GM12878 (cell line): ENCODE data around the gene ZDHHC18. TPM values are rescaled to one million over a fixed set of nuclear protein-coding genes. Genes with fewer than 3 reads are reported as not detected.
A peak's percentile ranks its signal among the peaks of the same experiment; 100 is the strongest.

ENCODE experiments used
- ASH2L ChIP-seq: fragments of 300-600, 200-600 bp; sonication (generic); IDR thresholded peaks from 2 replicates; pipeline ENCODE4 v1.6.1; 2017; ENCODE audit warnings: low read depth, mild to moderate bottlenecking, borderline replicate concordance
- CBX5 ChIP-seq: sonication (generic); IDR thresholded peaks from 2 replicates; pipeline ENCODE4 v1.6.1; 2016; ENCODE audit warnings: low read depth, moderate library complexity, mild to moderate bottlenecking, inconsistent platforms
- EP300 ChIP-seq, 2 experiments: fragments of 150-350 bp in 1 of 2; IDR thresholded peaks; 2 replicates each; pipeline ENCODE4 v1.6.1; 2011 to 2012; ENCODE audit warnings: low read depth in 2 of 2, low read length in 2 of 2, borderline replicate concordance in 1 of 2, improper control_type of control experiment in 1 of 2, inconsistent platforms in 1 of 2; ENCODE audit not compliant: control insufficient read depth in 1 of 2
- IKZF1 ChIP-seq: fragments of 450-650 bp; conservative IDR thresholded peaks from 2 replicates; pipeline ENCODE4 v1.6.1; 2017; ENCODE audit warnings: antibody characterized with exemption, mild to moderate bottlenecking
- IRF3 ChIP-seq: fragments of 450-650 bp; IDR thresholded peaks from 2 replicates; pipeline ENCODE4 v1.6.1; 2014; ENCODE audit warnings: mild to moderate bottlenecking
- JUND ChIP-seq: IDR thresholded peaks from 2 replicates; pipeline ENCODE4 v1.6.1; 2012; ENCODE audit warnings: low read depth, mild to moderate bottlenecking, low read length, improper control_type of control experiment, moderate library complexity
- NFXL1 ChIP-seq: fragments of 450-650 bp; IDR thresholded peaks from 2 replicates; pipeline ENCODE4 v1.6.1; 2017; ENCODE audit warnings: antibody characterized with exemption, mild to moderate bottlenecking, borderline replicate concordance
- NR2C2 ChIP-seq: IDR thresholded peaks from 2 replicates; pipeline ENCODE4 v1.6.1; 2011; ENCODE audit warnings: borderline replicate concordance, low read depth; ENCODE audit not compliant: control insufficient read depth, insufficient read length
- NR2F1 ChIP-seq: fragments of 450-650 bp; conservative IDR thresholded peaks from 2 replicates; pipeline ENCODE4 v1.6.1; 2017; ENCODE audit warnings: mild to moderate bottlenecking
- POU2F2 ChIP-seq: IDR thresholded peaks from 3 replicates; pipeline ENCODE4 v1.6.1; 2011; ENCODE audit warnings: low read depth, mild to moderate bottlenecking, low read length, borderline replicate concordance
- RBBP5 ChIP-seq: fragments of 200-600 bp; sonication (generic); conservative IDR thresholded peaks from 2 replicates; pipeline ENCODE4 v1.6.1; 2016
- SMAD5 ChIP-seq: IDR thresholded peaks from 2 replicates; pipeline ENCODE4 v1.6.1; 2016; ENCODE audit warnings: antibody characterized with exemption, low read depth
- SREBF1 ChIP-seq: IDR thresholded peaks from 2 replicates; pipeline ENCODE4 v1.6.1; 2012; ENCODE audit warnings: mild to moderate bottlenecking, low read length
- TAF1 ChIP-seq: IDR thresholded peaks from 2 replicates; pipeline ENCODE4 v1.6.1; 2011; ENCODE audit warnings: mild to moderate bottlenecking, low read depth, low read length, borderline replicate concordance
- TBL1XR1 ChIP-seq: IDR thresholded peaks from 2 replicates; pipeline ENCODE4 v1.6.1; 2012; ENCODE audit warnings: low read depth, low read length, improper control_type of control experiment
- TCF7 ChIP-seq: IDR thresholded peaks from 2 replicates; pipeline ENCODE4 v1.6.1; 2014; ENCODE audit warnings: antibody characterized with exemption, borderline replicate concordance
- YBX1 ChIP-seq: fragments of 450-650 bp; IDR thresholded peaks from 2 replicates; pipeline ENCODE4 v1.6.1; 2016; ENCODE audit warnings: antibody characterized with exemption
- YY1 ChIP-seq: IDR thresholded peaks from 2 replicates; pipeline ENCODE4 v1.6.1; 2011; ENCODE audit warnings: low read depth, mild to moderate bottlenecking, low read length
- polyA plus RNA-seq, 11 experiments: library from polyadenylated mRNA; depleted of rRNA in 4 of 11; unstranded in 6 of 11; stranded (reverse) in 5 of 11; fragments of >200 nt; fragmentation: Nextera tagmentation in 4 of 11; fragmentation: Illumina TruSeq in 1 of 11; extraction: Ambion mirVana in 4 of 11; extraction: Trizol in 1 of 11; gene quantifications; 1 replicate in 1 of 11; 2 replicates in 10 of 11; pipeline versions ENCODE4 v1.2.1 to v1.2.3, GENCODE V29; 2011 to 2016; ENCODE audit warnings: inconsistent platforms in 2 of 11, missing spikeins in 2 of 11, low read depth in 1 of 11
- total RNA-seq, 4 experiments: library from RNA; depleted of rRNA in 3 of 4; stranded (reverse); fragments of >200 nt in 3 of 4; fragmentation: Illumina TruSeq in 1 of 4; extraction: Trizol in 1 of 4; gene quantifications; 2 replicates each; pipeline versions ENCODE4 v1.2.1 to v1.2.3, GENCODE V29; 2013 to 2021
- TF ChIP-seq, protein P1 (sequence below): fragments of 150-350 bp; IDR thresholded peaks from 2 replicates; pipeline ENCODE4 v1.6.1; 2014; ENCODE audit warnings: mild to moderate bottlenecking, low read depth, low read length
- TF ChIP-seq, protein P2 (sequence below): fragments of 450-650 bp; IDR thresholded peaks from 2 replicates; pipeline ENCODE4 v1.6.1; 2017; ENCODE audit warnings: antibody characterized with exemption, mild to moderate bottlenecking, moderate library complexity
- TF ChIP-seq, protein P3 (sequence below): IDR thresholded peaks from 2 replicates; pipeline ENCODE4 v1.6.1; 2012; ENCODE audit warnings: mild to moderate bottlenecking, low read depth, low read length

ZDHHC18 gene
- total and polyA plus RNA-seq, 10 of the 15 experiments (the other 5 are each of a cell fraction or from before 2014, with no cell fraction given), result 0.40 to 81.2 (median 21.3) TPM

- TF ChIP-seq, protein P1, sequence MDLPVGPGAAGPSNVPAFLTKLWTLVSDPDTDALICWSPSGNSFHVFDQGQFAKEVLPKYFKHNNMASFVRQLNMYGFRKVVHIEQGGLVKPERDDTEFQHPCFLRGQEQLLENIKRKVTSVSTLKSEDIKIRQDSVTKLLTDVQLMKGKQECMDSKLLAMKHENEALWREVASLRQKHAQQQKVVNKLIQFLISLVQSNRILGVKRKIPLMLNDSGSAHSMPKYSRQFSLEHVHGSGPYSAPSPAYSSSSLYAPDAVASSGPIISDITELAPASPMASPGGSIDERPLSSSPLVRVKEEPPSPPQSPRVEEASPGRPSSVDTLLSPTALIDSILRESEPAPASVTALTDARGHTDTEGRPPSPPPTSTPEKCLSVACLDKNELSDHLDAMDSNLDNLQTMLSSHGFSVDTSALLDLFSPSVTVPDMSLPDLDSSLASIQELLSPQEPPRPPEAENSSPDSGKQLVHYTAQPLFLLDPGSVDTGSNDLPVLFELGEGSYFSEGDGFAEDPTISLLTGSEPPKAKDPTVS, result no peak
- TF ChIP-seq TCF7 (no peak), EP300 (IDR thresholded peaks at IDR 0.05; ENCODE audit: borderline replicate concordance in 1 of 2, control insufficient read depth in 1 of 2, low read depth in 2 of 2, low read length in 2 of 2) (no peak; a peak in 1 of 4 replicates), NR2F1 (no peak), YY1 (0 out of 2 replicates have a peak, but pooled peaks have one; percentile 41), SMAD5 (no peak), CBX5 (no peak), NR2C2 (no peak), JUND (no peak), SREBF1 (no peak), IKZF1 (0 out of 2 replicates have a peak, but pooled peaks have one; percentile 63), POU2F2 (peak; percentile 51; the same call in 2 of the 3 replicates), ASH2L (no peak), TBL1XR1 (no peak), NFXL1 (no peak), IRF3 (no peak; the same call in 1 of the 2 replicates), YBX1 (no peak), RBBP5 (no peak), TAF1 (peak; percentile 82; the same call in 1 of the 2 replicates)
- TF ChIP-seq, protein P2, sequence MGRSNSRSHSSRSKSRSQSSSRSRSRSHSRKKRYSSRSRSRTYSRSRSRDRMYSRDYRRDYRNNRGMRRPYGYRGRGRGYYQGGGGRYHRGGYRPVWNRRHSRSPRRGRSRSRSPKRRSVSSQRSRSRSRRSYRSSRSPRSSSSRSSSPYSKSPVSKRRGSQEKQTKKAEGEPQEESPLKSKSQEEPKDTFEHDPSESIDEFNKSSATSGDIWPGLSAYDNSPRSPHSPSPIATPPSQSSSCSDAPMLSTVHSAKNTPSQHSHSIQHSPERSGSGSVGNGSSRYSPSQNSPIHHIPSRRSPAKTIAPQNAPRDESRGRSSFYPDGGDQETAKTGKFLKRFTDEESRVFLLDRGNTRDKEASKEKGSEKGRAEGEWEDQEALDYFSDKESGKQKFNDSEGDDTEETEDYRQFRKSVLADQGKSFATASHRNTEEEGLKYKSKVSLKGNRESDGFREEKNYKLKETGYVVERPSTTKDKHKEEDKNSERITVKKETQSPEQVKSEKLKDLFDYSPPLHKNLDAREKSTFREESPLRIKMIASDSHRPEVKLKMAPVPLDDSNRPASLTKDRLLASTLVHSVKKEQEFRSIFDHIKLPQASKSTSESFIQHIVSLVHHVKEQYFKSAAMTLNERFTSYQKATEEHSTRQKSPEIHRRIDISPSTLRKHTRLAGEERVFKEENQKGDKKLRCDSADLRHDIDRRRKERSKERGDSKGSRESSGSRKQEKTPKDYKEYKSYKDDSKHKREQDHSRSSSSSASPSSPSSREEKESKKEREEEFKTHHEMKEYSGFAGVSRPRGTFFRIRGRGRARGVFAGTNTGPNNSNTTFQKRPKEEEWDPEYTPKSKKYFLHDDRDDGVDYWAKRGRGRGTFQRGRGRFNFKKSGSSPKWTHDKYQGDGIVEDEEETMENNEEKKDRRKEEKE, result no peak
- TF ChIP-seq, protein P3, sequence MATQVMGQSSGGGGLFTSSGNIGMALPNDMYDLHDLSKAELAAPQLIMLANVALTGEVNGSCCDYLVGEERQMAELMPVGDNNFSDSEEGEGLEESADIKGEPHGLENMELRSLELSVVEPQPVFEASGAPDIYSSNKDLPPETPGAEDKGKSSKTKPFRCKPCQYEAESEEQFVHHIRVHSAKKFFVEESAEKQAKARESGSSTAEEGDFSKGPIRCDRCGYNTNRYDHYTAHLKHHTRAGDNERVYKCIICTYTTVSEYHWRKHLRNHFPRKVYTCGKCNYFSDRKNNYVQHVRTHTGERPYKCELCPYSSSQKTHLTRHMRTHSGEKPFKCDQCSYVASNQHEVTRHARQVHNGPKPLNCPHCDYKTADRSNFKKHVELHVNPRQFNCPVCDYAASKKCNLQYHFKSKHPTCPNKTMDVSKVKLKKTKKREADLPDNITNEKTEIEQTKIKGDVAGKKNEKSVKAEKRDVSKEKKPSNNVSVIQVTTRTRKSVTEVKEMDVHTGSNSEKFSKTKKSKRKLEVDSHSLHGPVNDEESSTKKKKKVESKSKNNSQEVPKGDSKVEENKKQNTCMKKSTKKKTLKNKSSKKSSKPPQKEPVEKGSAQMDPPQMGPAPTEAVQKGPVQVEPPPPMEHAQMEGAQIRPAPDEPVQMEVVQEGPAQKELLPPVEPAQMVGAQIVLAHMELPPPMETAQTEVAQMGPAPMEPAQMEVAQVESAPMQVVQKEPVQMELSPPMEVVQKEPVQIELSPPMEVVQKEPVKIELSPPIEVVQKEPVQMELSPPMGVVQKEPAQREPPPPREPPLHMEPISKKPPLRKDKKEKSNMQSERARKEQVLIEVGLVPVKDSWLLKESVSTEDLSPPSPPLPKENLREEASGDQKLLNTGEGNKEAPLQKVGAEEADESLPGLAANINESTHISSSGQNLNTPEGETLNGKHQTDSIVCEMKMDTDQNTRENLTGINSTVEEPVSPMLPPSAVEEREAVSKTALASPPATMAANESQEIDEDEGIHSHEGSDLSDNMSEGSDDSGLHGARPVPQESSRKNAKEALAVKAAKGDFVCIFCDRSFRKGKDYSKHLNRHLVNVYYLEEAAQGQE, result no peak
Measured at GRCh38 chr1:26889551-26890466, 63.3 kb downstream of the ZDHHC18 start, which contains the start of gene GPN2 (continued).
